ENCODE measurements around the gene GBP7.
A peak's percentile ranks its signal among the peaks of the same experiment; 100 is the strongest.
"Not testable (repeated sequence)": the region's sequence is repeated elsewhere in the genome, so short reads cannot be mapped to it uniquely, and the experiment has no call there.

The GBP7 gene

GRCh38 chr1:89142160-89142559 lies 33.6 kb downstream of the GBP7 start:
- Histone ChIP-seq H3K27ac (no peak overlapping the region), H3K36me3 (ENCODE audit: insufficient read depth, low read length) (no peaks in the 10 kb centered on the region), H3K4me3 (no peak overlapping the region), H3K9me3 (ENCODE audit: low read depth, low read length) (no peaks in the 10 kb centered on the region), H3K9ac (ENCODE audit: insufficient read length) (no peak overlapping the region)
- TF ChIP-seq FOXP2 (optimal IDR thresholded peaks at IDR 0.05; ENCODE audit: control extremely low read depth, extremely low read length, insufficient read depth), result no peak
- no peak for TF ChIP-seq EZH2 (IDR thresholded peaks at IDR 0.05)
- TF ChIP-seq POLR2AphosphoS5 (IDR thresholded peaks at IDR 0.05; ENCODE audit: borderline replicate concordance, low read depth, low read length), result no peak
- no peak for DNase-seq (ENCODE audit: low read depth, low spot score)

GRCh38 chr1:89133747-89134146 lies 42.1 kb downstream of the GBP7 start:
- DNase-seq (ENCODE audit: low read depth, low spot score), result no peak

GRCh38 chr1:89130716-89131115 lies 45.1 kb downstream of the GBP7 start:
- no peak for DNase-seq (ENCODE audit: low read depth, low spot score)
- no peak overlapping the region for H3K9ac ChIP-seq (ENCODE audit: insufficient read length)
- no peaks in the 10 kb centered on the region for H3K36me3 ChIP-seq (ENCODE audit: insufficient read depth, low read length)
- no peak for TF ChIP-seq POLR2AphosphoS5 (IDR thresholded peaks at IDR 0.05; ENCODE audit: borderline replicate concordance, low read depth, low read length)
- TF ChIP-seq EZH2 (IDR thresholded peaks at IDR 0.05), result no peak
- no peak for TF ChIP-seq FOXP2 (optimal IDR thresholded peaks at IDR 0.05; ENCODE audit: control extremely low read depth, extremely low read length, insufficient read depth)
- no peak overlapping the region for H3K4me3 ChIP-seq
- no peaks in the 10 kb centered on the region for H3K9me3 ChIP-seq (ENCODE audit: low read depth, low read length)
- no peak overlapping the region for H3K27ac ChIP-seq

More at GRCh38 chr1:89133747-89134146, 42.1 kb downstream of the GBP7 start:
- Histone ChIP-seq H3K36me3 (ENCODE audit: insufficient read depth, low read length) (no peaks in the 10 kb centered on the region), H3K4me3 (no peak overlapping the region), H3K9me3 (ENCODE audit: low read depth, low read length) (no peaks in the 10 kb centered on the region), H3K9ac (ENCODE audit: insufficient read length) (no peak overlapping the region), H3K27ac (no peak overlapping the region)
- TF ChIP-seq EZH2 (IDR thresholded peaks at IDR 0.05), result no peak
- TF ChIP-seq POLR2AphosphoS5 (IDR thresholded peaks at IDR 0.05; ENCODE audit: borderline replicate concordance, low read depth, low read length), result no peak
- no peak for TF ChIP-seq FOXP2 (optimal IDR thresholded peaks at IDR 0.05; ENCODE audit: control extremely low read depth, extremely low read length, insufficient read depth)

GRCh38 chr1:89129911-89130310 lies 45.9 kb downstream of the GBP7 start:
- no peaks in the 10 kb centered on the region for H3K36me3 ChIP-seq (ENCODE audit: insufficient read depth, low read length)
- no peak overlapping the region for H3K4me3 ChIP-seq
- TF ChIP-seq FOXP2 (optimal IDR thresholded peaks at IDR 0.05; ENCODE audit: control extremely low read depth, extremely low read length, insufficient read depth) (no peak), EZH2 (IDR thresholded peaks at IDR 0.05) (no peak), POLR2AphosphoS5 (IDR thresholded peaks at IDR 0.05; ENCODE audit: borderline replicate concordance, low read depth, low read length) (no peak)
- no peak overlapping the region for H3K27ac ChIP-seq
- DNase-seq (ENCODE audit: low read depth, low spot score), result no peak
- no peaks in the 10 kb centered on the region for H3K9me3 ChIP-seq (ENCODE audit: low read depth, low read length)
- no peak overlapping the region for H3K9ac ChIP-seq (ENCODE audit: insufficient read length)

- not testable (repeated sequence) for H3K9me3 ChIP-seq (ENCODE audit: low read depth, low read length); H3K9ac ChIP-seq (ENCODE audit: insufficient read length); H3K27ac ChIP-seq; H3K36me3 ChIP-seq (ENCODE audit: insufficient read depth, low read length); DNase-seq (ENCODE audit: low read depth, low spot score); H3K4me3 ChIP-seq
Measured at GRCh38 chr1:89128003-89128458, 47.8 kb downstream of the GBP7 start.

- H3K36me3 ChIP-seq (ENCODE audit: insufficient read depth, low read length); H3K27ac ChIP-seq: not testable (repeated sequence)
Measured at GRCh38 chr1:89126602-89127565, 48.9 kb downstream of the GBP7 start.

GRCh38 chr1:89125913-89126580 lies 49.8 kb downstream of the GBP7 start, which contains the start of gene GBP2:
TSS of gene GBP2 (minus strand) at chr1:89126114. CDS start at chr1:89121966, 4,148 bp downstream.
- peak; percentile 20 for DNase-seq (ENCODE audit: low read depth, low spot score)
- H3K9ac ChIP-seq (ENCODE audit: insufficient read length), result no peak within 1 kb of the TSS
- H3K36me3 ChIP-seq (ENCODE audit: insufficient read depth, low read length), result no peaks in the 10 kb centered on the region
- no peaks in the 10 kb centered on the region for H3K9me3 ChIP-seq (ENCODE audit: low read depth, low read length)
- H3K27ac ChIP-seq, result no peak within 1 kb of the TSS
- no peak within 1 kb of the TSS for H3K4me3 ChIP-seq
- TF ChIP-seq EZH2 (IDR thresholded peaks at IDR 0.05) (no peak), POLR2AphosphoS5 (IDR thresholded peaks at IDR 0.05; ENCODE audit: borderline replicate concordance, low read depth, low read length) (no peak), FOXP2 (optimal IDR thresholded peaks at IDR 0.05; ENCODE audit: control extremely low read depth, extremely low read length, insufficient read depth) (no peak)

More at GRCh38 chr1:89126602-89127565, 48.9 kb downstream of the GBP7 start:
- H3K9me3 ChIP-seq (ENCODE audit: low read depth, low read length); H3K4me3 ChIP-seq; H3K9ac ChIP-seq (ENCODE audit: insufficient read length); DNase-seq (ENCODE audit: low read depth, low spot score): not testable (repeated sequence)

GRCh38 chr1:89125240-89125912 lies 50.4 kb downstream of the GBP7 start:
- Histone ChIP-seq H3K9ac (ENCODE audit: insufficient read length) (no peak overlapping the region), H3K27ac (no peak overlapping the region), H3K9me3 (ENCODE audit: low read depth, low read length) (no peaks in the 10 kb centered on the region), H3K4me3 (no peak overlapping the region), H3K36me3 (ENCODE audit: insufficient read depth, low read length) (no peaks in the 10 kb centered on the region)
- no peak for DNase-seq (ENCODE audit: low read depth, low spot score)
- TF ChIP-seq EZH2 (IDR thresholded peaks at IDR 0.05) (no peak), POLR2AphosphoS5 (IDR thresholded peaks at IDR 0.05; ENCODE audit: borderline replicate concordance, low read depth, low read length) (no peak), FOXP2 (optimal IDR thresholded peaks at IDR 0.05; ENCODE audit: control extremely low read depth, extremely low read length, insufficient read depth) (no peak)
